Naive thymus-derived CD8-positive, alpha-beta T cell (primary cell): ENCODE data around the gene ACR. TPM values are rescaled to one million over a fixed set of nuclear protein-coding genes. Genes with fewer than 3 reads are reported as not detected.
"Not testable (repeated sequence)": the region's sequence is repeated elsewhere in the genome, so short reads cannot be mapped to it uniquely, and the experiment has no call there.

Experiments
- ATAC-seq, 2 donors: fragments of 150-1000 bp; cut with Tn5 transposase in 1 of 2; sonication (Bioruptor Pico), chemical (Tn5 transposase) in 1 of 2; 1 replicate in 1 of 2; 2 replicates in 1 of 2; pipeline ENCODE4 v1.10.0; 2021; ENCODE audit warnings: mild to moderate bottlenecking in 2 of 2, moderate library complexity in 2 of 2
- POLR2A ChIA-PET: fragments of 350-600 bp; sonication (Branson Sonifier 250); formaldehyde crosslinking; loops from one replicate; lab custom pipeline; 2021; ENCODE audit warnings: antibody characterized with exemption; lab: Charles Lee
- DNase-seq, 10 donors: peaks; one replicate each; pipeline versions ENCODE4 v3.0.0 to v3.0.0-alpha.2; 2020 to 2022
- H3K27ac Mint-ChIP-seq, 10 donors: one replicate each; pipeline ENCODE4 v1.8.0; 2020 to 2022; ENCODE audit warnings: mild to moderate bottlenecking in 10 of 10, mixed read lengths in 10 of 10, moderate library complexity in 4 of 10, inconsistent platforms in 1 of 10
- H3K27me3 Mint-ChIP-seq, 5 donors: one replicate each; pipeline ENCODE4 v1.8.0; 2021 to 2022; ENCODE audit warnings: mixed read lengths in 5 of 5
- H3K36me3 Mint-ChIP-seq, 3 donors: one replicate each; pipeline ENCODE4 v1.8.0; 2020 to 2022; ENCODE audit warnings: mixed read lengths in 3 of 3, mild to moderate bottlenecking in 2 of 3, inconsistent platforms in 1 of 3
- H3K4me1 Mint-ChIP-seq, 4 donors: one replicate each; pipeline ENCODE4 v1.8.0; 2021 to 2022; ENCODE audit warnings: mixed read lengths in 4 of 4
- H3K4me3 Mint-ChIP-seq, 10 donors: one replicate each; pipeline ENCODE4 v1.8.0; 2020 to 2022; ENCODE audit warnings: mild to moderate bottlenecking in 10 of 10, mixed read lengths in 10 of 10, moderate library complexity in 6 of 10, inconsistent platforms in 1 of 10
- H3K9me3 Mint-ChIP-seq, 9 donors: one replicate each; pipeline ENCODE4 v1.8.0; 2020 to 2022; ENCODE audit warnings: mixed read lengths in 9 of 9, mild to moderate bottlenecking in 3 of 9, inconsistent platforms in 1 of 9, moderate library complexity in 1 of 9
- polyA plus RNA-seq, 3 donors: library from polyadenylated mRNA; unstranded; fragments of 300-500 nt; fragmentation: Illumina TruSeq; gene quantifications; one replicate each; pipeline ENCODE4 v1.2.3, GENCODE V29; 2021
- total RNA-seq, 8 experiments: library from RNA in 2 of 8; stranded (reverse) in 2 of 8; gene quantifications; one replicate each; pipeline ENCODE4 v1.2.3 and lab custom pipeline; 2021 to 2026

The ACR gene
- total and polyA plus RNA-seq, 5 experiments from 2014 or later, result not detected

- ATAC-seq, DNase-seq, H3K4me1 Mint-ChIP-seq, POLR2A ChIA-PET, H3K27ac Mint-ChIP-seq, H3K4me3 Mint-ChIP-seq, H3K36me3 Mint-ChIP-seq, H3K27me3 Mint-ChIP-seq: not testable (repeated sequence)
- H3K9me3 Mint-ChIP-seq, result peaks cover 0 to 14% (median 2%) of the 10 kb centered on the region in 9 donors
Measured at GRCh38 chr22:50749302-50750074, 11.5 kb downstream of the ACR start.

DNA sequence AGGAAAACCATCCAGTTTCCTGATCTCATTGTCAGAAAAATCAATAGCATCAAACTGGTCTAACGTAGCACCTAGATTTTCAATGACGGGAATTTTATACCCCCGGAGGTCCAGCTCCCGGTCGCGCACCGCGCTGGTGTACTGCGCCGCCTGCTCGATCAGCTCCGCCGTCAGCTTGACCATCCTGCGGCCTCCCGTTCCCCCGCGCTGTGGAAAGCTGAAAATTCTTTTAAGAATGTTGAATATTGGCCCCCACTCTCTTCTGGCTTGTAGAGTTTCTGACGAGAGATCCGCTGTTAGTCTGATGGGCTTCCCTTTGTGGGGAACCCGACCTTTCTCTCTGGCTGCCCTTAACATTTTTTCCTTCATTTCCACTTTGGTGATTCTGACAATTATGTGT, 17.2 kb downstream of the ACR start:
- H3K36me3 Mint-ChIP-seq, H3K27me3 Mint-ChIP-seq, POLR2A ChIA-PET, ATAC-seq, DNase-seq: not testable (repeated sequence)
- Mint-ChIP-seq H3K27ac (peak overlapping the region in 3 of 10 donors; percentile 13 to 44 (median 31)), H3K4me1 (peaks cover 0 to 29% (median 17%) of the 10 kb centered on the region in 4 donors), H3K9me3 (peaks cover 0 to 24% (median 7%) of the 10 kb centered on the region in 9 donors), H3K4me3 (peak overlapping the region in 6 of 10 donors; percentile 10 to 66 (median 43))

- DNase-seq, result peak in 2 of 10 donors; percentile 15 to 29
- H3K4me1 Mint-ChIP-seq, result peaks cover 0 to 29% (median 17%) of the 10 kb centered on the region in 4 donors
- peaks cover 0 to 24% (median 7%) of the 10 kb centered on the region in 9 donors for H3K9me3 Mint-ChIP-seq
- not testable (repeated sequence) for ATAC-seq, H3K36me3 Mint-ChIP-seq, H3K27me3 Mint-ChIP-seq
- POLR2A ChIA-PET, result interaction anchor here (1.4 to 1.5 kb wide), 3 partner anchors 24 to 230 kb away, joined by 3 to 7 read pairs (median 4); no protein-coding TSS in a partner anchor
- H3K4me3 Mint-ChIP-seq, result peak overlapping the region; percentile 91 to 96 (median 94)
- H3K27ac Mint-ChIP-seq, result peak overlapping the region in 9 of 10 donors; percentile 51 to 98 (median 95)
Measured at GRCh38 chr22:50756406-50756805, 18.4 kb downstream of the ACR start.

GRCh38 chr22:50756949-50757491, 19.0 kb downstream of the ACR start:
- Mint-ChIP-seq H3K4me3 (peak overlapping the region; percentile 91 to 96 (median 94)), H3K27ac (peak overlapping the region; percentile 88 to 98 (median 96)), H3K4me1 (peaks cover 0 to 29% (median 17%) of the 10 kb centered on the region in 4 donors), H3K9me3 (peaks cover 0 to 24% (median 7%) of the 10 kb centered on the region in 9 donors)
- not testable (repeated sequence) for H3K36me3 Mint-ChIP-seq, H3K27me3 Mint-ChIP-seq
- DNase-seq, result peak; percentile 35 to 85 (median 75)
- POLR2A ChIA-PET, result interaction anchor here (0.6 to 1.5 kb wide), 7 partner anchors 25 to 330 kb away, joined by 3 to 7 read pairs (median 4); partner anchors contain the start of gene ARSA
- ATAC-seq, result peak; percentile 51 to 71

DNA sequence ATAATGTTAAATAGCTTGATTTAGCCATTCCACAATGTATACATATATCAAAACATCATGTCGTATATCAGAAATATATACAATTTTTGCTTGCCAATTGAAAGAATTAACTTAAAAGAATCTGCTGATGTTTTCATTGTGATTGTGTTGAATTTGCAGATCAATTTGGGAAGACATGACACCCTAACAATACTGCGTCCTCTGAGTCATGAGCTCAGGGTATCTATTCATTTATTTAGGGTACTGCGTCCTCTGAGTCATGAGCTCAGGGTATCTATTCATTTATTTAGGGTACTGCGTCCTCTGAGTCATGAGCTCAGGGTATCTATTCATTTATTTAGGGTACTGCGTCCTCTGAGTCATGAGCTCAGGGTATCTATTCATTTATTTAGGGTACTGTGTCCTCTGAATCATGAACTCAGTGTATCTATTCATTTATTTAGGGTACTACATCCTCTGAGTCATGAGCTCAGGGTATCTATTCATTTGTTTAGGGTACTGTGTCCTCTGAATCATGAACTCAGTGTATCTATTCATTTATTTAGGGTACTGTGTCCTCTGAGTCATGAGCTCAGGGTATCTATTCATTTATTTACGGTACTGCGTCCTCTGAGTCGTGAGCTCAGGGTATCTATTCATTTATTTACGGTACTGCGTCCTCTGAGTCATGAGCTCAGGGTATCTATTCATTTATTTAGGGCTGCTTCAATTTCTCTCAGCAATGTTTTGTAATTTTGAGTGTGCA, 21.8 kb downstream of the ACR start:
- ATAC-seq, POLR2A ChIA-PET, DNase-seq, H3K4me3 Mint-ChIP-seq, H3K36me3 Mint-ChIP-seq, H3K27ac Mint-ChIP-seq, H3K27me3 Mint-ChIP-seq, H3K9me3 Mint-ChIP-seq: not testable (repeated sequence)
- H3K4me1 Mint-ChIP-seq, result peaks cover 0 to 28% (median 17%) of the 10 kb centered on the region in 4 donors

GRCh38 chr22:50761829-50762228, 23.8 kb downstream of the ACR start:
- DNase-seq, H3K27me3 Mint-ChIP-seq, H3K36me3 Mint-ChIP-seq, ATAC-seq, POLR2A ChIA-PET, H3K27ac Mint-ChIP-seq, H3K9me3 Mint-ChIP-seq, H3K4me3 Mint-ChIP-seq: not testable (repeated sequence)
- peaks cover 0 to 17% (median 12%) of the 10 kb centered on the region in 4 donors for H3K4me1 Mint-ChIP-seq

DNA sequence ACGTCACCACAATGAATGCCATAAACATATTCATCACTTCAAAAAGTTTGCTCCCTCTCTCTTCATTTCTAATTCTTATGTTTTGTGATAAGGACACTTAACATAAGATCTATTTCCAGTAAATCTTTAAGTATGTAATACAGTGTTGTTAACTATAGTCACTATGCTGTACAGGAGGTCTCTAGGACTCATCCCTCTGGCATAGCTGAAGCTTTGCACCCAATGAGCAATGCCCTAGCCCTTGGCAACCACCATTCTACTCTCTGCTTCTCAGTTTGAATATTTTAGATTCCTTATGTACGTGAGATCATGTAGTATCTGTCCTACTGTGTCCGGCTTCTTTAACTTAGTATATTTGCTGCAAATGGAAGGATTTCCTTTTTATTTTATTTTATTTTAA, 26.3 kb downstream of the ACR start:
- not testable (repeated sequence) for H3K27me3 Mint-ChIP-seq, H3K36me3 Mint-ChIP-seq, ATAC-seq

DNA sequence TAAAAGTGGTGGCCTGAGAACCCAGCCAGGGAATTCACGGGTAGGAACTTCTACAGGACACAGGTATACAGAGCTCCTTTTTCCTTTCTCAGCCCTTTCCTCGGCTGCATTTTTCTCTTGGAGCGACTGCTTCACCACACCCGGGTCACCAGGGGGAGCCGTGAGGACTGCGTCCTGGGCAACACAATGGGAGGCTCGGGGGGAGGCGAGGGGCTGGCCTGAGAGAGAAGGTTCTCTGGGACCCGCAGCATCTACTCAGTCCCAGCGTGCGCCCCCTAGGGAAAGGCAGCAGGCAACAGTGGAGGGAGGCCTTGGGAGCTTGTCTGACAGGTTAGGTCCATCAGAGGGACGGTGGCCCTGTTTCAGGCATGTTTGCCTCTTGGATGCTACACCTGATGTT, 37.1 kb downstream of the ACR start:
- H3K4me1 Mint-ChIP-seq, POLR2A ChIA-PET, H3K9me3 Mint-ChIP-seq, H3K27me3 Mint-ChIP-seq, H3K27ac Mint-ChIP-seq, H3K4me3 Mint-ChIP-seq: not testable (repeated sequence)
- ATAC-seq (peak in 1 of 2 donors; percentile 39), DNase-seq (peak in 2 of 10 donors; percentile 2 to 60)
- H3K36me3 Mint-ChIP-seq, result peaks cover 0 to 15% (median 0%) of the 10 kb centered on the region in 3 donors

More for the DNA sequence above, 26.3 kb downstream of the ACR start:
- H3K4me3 Mint-ChIP-seq, H3K4me1 Mint-ChIP-seq, DNase-seq, POLR2A ChIA-PET, H3K9me3 Mint-ChIP-seq, H3K27ac Mint-ChIP-seq: not testable (repeated sequence)

GRCh38 chr22:50777631-50778030, 39.6 kb downstream of the ACR start:
- ATAC-seq, POLR2A ChIA-PET, H3K4me1 Mint-ChIP-seq, H3K27me3 Mint-ChIP-seq, H3K9me3 Mint-ChIP-seq, DNase-seq, H3K4me3 Mint-ChIP-seq, H3K27ac Mint-ChIP-seq: not testable (repeated sequence)
- H3K36me3 Mint-ChIP-seq, result peaks cover 0 to 24% (median 0%) of the 10 kb centered on the region in 3 donors

DNA sequence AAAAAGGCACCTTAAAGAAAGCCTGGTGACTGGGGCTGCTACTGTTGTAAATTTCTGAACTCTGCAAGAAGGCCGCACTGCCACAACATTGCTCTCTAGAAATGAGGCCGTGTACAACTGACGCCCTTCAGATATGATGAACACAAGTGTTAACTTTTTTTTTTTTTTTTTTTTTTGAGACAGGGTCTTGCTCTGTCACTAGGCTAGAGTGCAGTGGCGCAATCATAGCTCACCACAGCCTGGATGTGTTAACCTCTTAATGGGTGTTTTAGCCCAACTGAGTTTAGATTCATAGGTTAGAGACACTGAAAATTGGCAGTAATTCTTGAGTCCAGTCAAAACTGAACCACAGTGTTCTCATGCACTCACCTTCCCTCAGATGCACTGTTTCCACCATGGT, 42.2 kb downstream of the ACR start:
- H3K9me3 Mint-ChIP-seq, H3K4me3 Mint-ChIP-seq, DNase-seq, H3K27me3 Mint-ChIP-seq, H3K27ac Mint-ChIP-seq, ATAC-seq: not testable (repeated sequence)
- Mint-ChIP-seq H3K4me1 (peaks cover 1 to 14% (median 9%) of the 10 kb centered on the region in 4 donors), H3K36me3 (peaks cover 0 to 24% (median 0%) of the 10 kb centered on the region in 3 donors)
- POLR2A ChIA-PET, result interaction anchor here (0.7 kb wide), 1 partner anchor 233 kb away, joined by 3 read pairs; no protein-coding TSS in a partner anchor

GRCh38 chr22:50782253-50782652, 44.2 kb downstream of the ACR start:
- peaks cover 1 to 14% (median 9%) of the 10 kb centered on the region in 4 donors for H3K4me1 Mint-ChIP-seq
- H3K36me3 Mint-ChIP-seq, result peaks cover 0 to 16% (median 0%) of the 10 kb centered on the region in 3 donors
- ATAC-seq, H3K27me3 Mint-ChIP-seq, DNase-seq, H3K9me3 Mint-ChIP-seq, POLR2A ChIA-PET: not testable (repeated sequence)
- H3K27ac Mint-ChIP-seq, result peak overlapping the region in 2 of 10 donors; percentile 68 to 70
- peak overlapping the region in 7 of 10 donors; percentile 19 to 83 (median 73) for H3K4me3 Mint-ChIP-seq
